Trophoblast cell (in vitro differentiated cells and primary cell): ENCODE measurements around the gene SLC35A3.
A peak's percentile ranks its signal among the peaks of the same experiment; 100 is the strongest.

Experiments used
- DNase-seq, 2 donors: peaks; one replicate each; pipeline ENCODE4 v3.0.0-alpha.2; 2016
- H2AFZ ChIP-seq: 2 replicates; pipeline ENCODE4 v1.6.1; 2013; ENCODE audit warnings: low read length, moderate library complexity, mild to moderate bottlenecking; ENCODE audit not compliant: insufficient read depth, poor library complexity
- H2AK5ac ChIP-seq: 2 replicates; pipeline ENCODE4 v1.6.1; 2013; ENCODE audit warnings: mild to moderate bottlenecking, low read length
- H2BK120ac ChIP-seq: 2 replicates; pipeline ENCODE4 v1.6.1; 2013; ENCODE audit warnings: low read length, mild to moderate bottlenecking, moderate library complexity; ENCODE audit not compliant: insufficient read depth, poor library complexity
- H2BK12ac ChIP-seq: 2 replicates; pipeline ENCODE4 v1.6.1; 2013; ENCODE audit warnings: mild to moderate bottlenecking, low read length, moderate library complexity
- H2BK5ac ChIP-seq: 2 replicates; pipeline ENCODE4 v1.6.1; 2013; ENCODE audit warnings: low read length, low read depth, moderate library complexity, mild to moderate bottlenecking; ENCODE audit not compliant: poor library complexity
- H3K14ac ChIP-seq: 2 replicates; pipeline ENCODE4 v1.6.1; 2013; ENCODE audit warnings: mild to moderate bottlenecking, low read length
- H3K18ac ChIP-seq: 2 replicates; pipeline ENCODE4 v1.6.1; 2013; ENCODE audit warnings: mild to moderate bottlenecking, low read length
- H3K23ac ChIP-seq: 2 replicates; pipeline ENCODE4 v1.6.1; 2013; ENCODE audit warnings: low read length
- H3K27ac ChIP-seq: 2 replicates; pipeline ENCODE4 v1.5.1; 2013; ENCODE audit warnings: low read depth, mild to moderate bottlenecking, inconsistent platforms, low read length, moderate library complexity
- H3K27me3 ChIP-seq: 2 replicates; pipeline ENCODE4 v1.6.1; 2013; ENCODE audit warnings: inconsistent platforms, mild to moderate bottlenecking, low read length, moderate library complexity; ENCODE audit not compliant: insufficient read depth
- H3K36me3 ChIP-seq, 2 experiments: 1 replicate in 1 of 2; 2 replicates in 1 of 2; pipeline ENCODE4 v1.6.1; 2013; ENCODE audit warnings: low read length in 2 of 2, mild to moderate bottlenecking in 2 of 2, moderate library complexity in 1 of 2; ENCODE audit not compliant: insufficient read depth in 2 of 2, control insufficient read depth in 1 of 2
- H3K4ac ChIP-seq: 2 replicates; pipeline ENCODE4 v1.6.1; 2013; ENCODE audit warnings: low read depth, mild to moderate bottlenecking, low read length, moderate library complexity
- H3K4me1 ChIP-seq, 2 experiments: 1 replicate in 1 of 2; 2 replicates in 1 of 2; pipeline ENCODE4 v1.6.1; 2013; ENCODE audit warnings: low read length in 2 of 2, mild to moderate bottlenecking in 2 of 2, moderate library complexity in 1 of 2; ENCODE audit not compliant: insufficient read depth in 2 of 2, control insufficient read depth in 1 of 2
- H3K4me2 ChIP-seq: 2 replicates; pipeline ENCODE4 v1.6.1; 2013; ENCODE audit warnings: inconsistent platforms, mild to moderate bottlenecking, low read length, moderate library complexity
- H3K4me3 ChIP-seq: 2 replicates; pipeline ENCODE4 v1.5.1; 2013; ENCODE audit warnings: mild to moderate bottlenecking, low read depth, low read length, inconsistent platforms
- H3K79me1 ChIP-seq: one replicate; pipeline ENCODE4 v1.6.1; 2013; ENCODE audit warnings: low read length
- H3K79me2 ChIP-seq: 2 replicates; pipeline ENCODE4 v1.6.1; 2013; ENCODE audit warnings: low read length, mild to moderate bottlenecking; ENCODE audit not compliant: control insufficient read depth, insufficient read depth, poor library complexity
- H3K9ac ChIP-seq: 2 replicates; pipeline ENCODE4 v1.6.1; 2013; ENCODE audit warnings: mild to moderate bottlenecking, low read length
- H3K9me3 ChIP-seq: 2 replicates; pipeline ENCODE4 v1.6.1; 2013; ENCODE audit warnings: low read depth, mild to moderate bottlenecking, control low read depth, inconsistent platforms, low read length; ENCODE audit not compliant: insufficient read depth
- H4K12ac ChIP-seq: 2 replicates; pipeline ENCODE4 v1.6.1; 2013; ENCODE audit warnings: low read depth, mild to moderate bottlenecking, low read length, moderate library complexity
- H4K8ac ChIP-seq: 2 replicates; pipeline ENCODE4 v1.6.1; 2013; ENCODE audit warnings: low read depth, mild to moderate bottlenecking, low read length, moderate library complexity
- H4K91ac ChIP-seq: one replicate; pipeline ENCODE4 v1.6.1; 2013; ENCODE audit warnings: low read depth, mild to moderate bottlenecking, low read length, moderate library complexity
- WGBS: extraction: QIAGEN DNeasy Blood & Tissue Kit; methylation state at CpG from one replicate; pipeline ENCODE4 v1.1.7; 2013; ENCODE audit warnings: missing lambda C conversion rate; ENCODE audit not compliant: insufficient read length, insufficient coverage; ENCODE audit errors: extremely low coverage; 5-methylcytosine and 5-hydroxymethylcytosine counted together

Gene SLC35A3

DNA sequence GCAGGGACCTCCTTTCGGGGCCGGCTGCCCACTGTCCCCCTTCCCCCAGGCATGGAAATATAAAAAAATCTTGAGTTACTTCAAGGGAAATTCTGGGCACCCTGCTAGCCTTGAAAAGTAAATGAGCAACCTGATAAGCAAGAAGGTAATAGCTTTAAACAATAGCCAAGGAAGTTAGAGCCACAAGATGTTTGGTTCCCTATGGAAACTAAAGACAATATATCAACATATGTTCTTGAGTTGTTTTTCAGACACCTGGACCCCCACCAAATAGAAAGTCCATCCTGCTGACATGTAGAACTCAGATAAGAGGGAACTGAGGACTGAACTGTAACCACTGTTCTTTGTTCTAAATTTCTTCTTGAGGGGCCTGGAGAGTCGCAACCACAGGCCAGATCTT lies 19.3 kb upstream of the SLC35A3 start:
- Histone ChIP-seq H4K12ac (no peak overlapping the region), H2BK120ac (no peak overlapping the region), H2BK5ac (no peak overlapping the region), H3K14ac (no peak overlapping the region), H3K27ac (no peak overlapping the region), H3K4me1 (no peaks in the 10 kb centered on the region), H3K23ac (no peak overlapping the region), H2AK5ac (no peak overlapping the region), H3K79me2 (no peaks in the 10 kb centered on the region), H2AFZ (no peak overlapping the region), H3K9ac (no peak overlapping the region), H4K91ac (no peak overlapping the region), H3K79me1 (peaks cover 2% of the 10 kb centered on the region), H2BK12ac (no peak overlapping the region), H3K18ac (no peak overlapping the region), H3K4me3 (no peak overlapping the region), H3K27me3 (no peaks in the 10 kb centered on the region), H3K4ac (no peak overlapping the region), H4K8ac (no peak overlapping the region), H3K4me2 (no peak overlapping the region), H3K9me3 (no peaks in the 10 kb centered on the region), H3K36me3 (no peaks in the 10 kb centered on the region)
- WGBS = no CpG with 5 or more reads among the region's 3 CpGs
- DNase-seq = no peak

DNA sequence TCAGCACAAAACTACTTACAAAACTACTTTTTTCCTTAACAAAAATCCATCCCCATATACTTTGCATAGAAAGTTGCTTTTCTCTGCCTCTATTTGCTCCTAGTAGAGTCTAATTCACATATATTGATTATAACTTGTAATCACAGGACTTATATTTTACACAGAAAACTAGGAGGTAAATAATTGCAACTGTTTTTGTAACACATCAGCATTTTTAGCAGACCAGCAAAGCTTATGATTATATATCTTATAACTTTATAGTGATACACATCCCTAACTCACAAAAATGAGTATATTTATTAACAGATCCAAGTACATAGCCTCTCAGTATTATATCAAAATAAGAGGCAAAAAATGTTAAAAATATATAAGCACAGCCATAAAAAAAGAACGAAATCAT lies 17.3 kb upstream of the SLC35A3 start:
- Histone ChIP-seq H3K4me3 (no peak overlapping the region), H3K79me2 (no peaks in the 10 kb centered on the region), H3K4me1 (no peaks in the 10 kb centered on the region), H3K4ac (no peak overlapping the region), H4K12ac (no peak overlapping the region), H2BK5ac (no peak overlapping the region), H2AK5ac (no peak overlapping the region), H3K23ac (no peak overlapping the region), H2BK120ac (no peak overlapping the region), H2AFZ (no peak overlapping the region), H3K18ac (no peak overlapping the region), H4K91ac (no peak overlapping the region), H3K27me3 (no peaks in the 10 kb centered on the region), H4K8ac (no peak overlapping the region), H3K14ac (no peak overlapping the region), H3K36me3 (no peaks in the 10 kb centered on the region), H2BK12ac (no peak overlapping the region), H3K27ac (no peak overlapping the region), H3K9ac (no peak overlapping the region), H3K4me2 (no peak overlapping the region), H3K9me3 (no peaks in the 10 kb centered on the region), H3K79me1 (no peaks in the 10 kb centered on the region)
- no CpG with 5 or more reads among the region's 1 CpG for WGBS
- no peak for DNase-seq

DNA sequence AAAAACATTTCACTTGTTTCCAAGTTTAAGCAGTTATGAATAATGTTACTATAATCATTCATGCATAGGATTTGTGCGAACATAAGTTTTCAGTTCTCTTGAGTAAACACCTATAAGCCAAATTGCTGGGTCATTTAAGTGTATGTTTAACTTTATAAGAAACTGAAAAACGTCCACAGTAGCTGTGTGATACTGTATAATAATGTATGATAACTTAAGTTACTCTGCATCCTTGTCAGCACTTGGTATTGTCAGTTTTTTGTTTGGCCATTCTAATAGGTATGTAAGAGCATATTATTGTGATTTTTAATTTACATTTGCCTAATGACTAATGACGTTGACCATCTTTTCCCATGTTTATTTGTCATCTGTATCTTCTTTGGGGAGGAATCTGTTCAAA lies 14.4 kb upstream of the SLC35A3 start:
- Histone ChIP-seq H2AK5ac (no peak overlapping the region), H3K4me1 (no peaks in the 10 kb centered on the region), H3K79me2 (no peaks in the 10 kb centered on the region), H3K23ac (no peak overlapping the region), H4K12ac (no peak overlapping the region), H3K18ac (no peak overlapping the region), H3K4ac (no peak overlapping the region), H4K91ac (no peak overlapping the region), H2BK12ac (no peak overlapping the region), H3K4me3 (no peak overlapping the region), H3K4me2 (no peak overlapping the region), H3K9ac (no peak overlapping the region), H2AFZ (no peak overlapping the region), H3K27ac (no peak overlapping the region), H4K8ac (no peak overlapping the region), H2BK5ac (no peak overlapping the region), H3K36me3 (no peaks in the 10 kb centered on the region), H3K9me3 (no peaks in the 10 kb centered on the region), H3K27me3 (no peaks in the 10 kb centered on the region), H2BK120ac (no peak overlapping the region), H3K79me1 (no peaks in the 10 kb centered on the region), H3K14ac (no peak overlapping the region)
- no CpG with 5 or more reads among the region's 3 CpGs for WGBS
- no peak for DNase-seq

DNA sequence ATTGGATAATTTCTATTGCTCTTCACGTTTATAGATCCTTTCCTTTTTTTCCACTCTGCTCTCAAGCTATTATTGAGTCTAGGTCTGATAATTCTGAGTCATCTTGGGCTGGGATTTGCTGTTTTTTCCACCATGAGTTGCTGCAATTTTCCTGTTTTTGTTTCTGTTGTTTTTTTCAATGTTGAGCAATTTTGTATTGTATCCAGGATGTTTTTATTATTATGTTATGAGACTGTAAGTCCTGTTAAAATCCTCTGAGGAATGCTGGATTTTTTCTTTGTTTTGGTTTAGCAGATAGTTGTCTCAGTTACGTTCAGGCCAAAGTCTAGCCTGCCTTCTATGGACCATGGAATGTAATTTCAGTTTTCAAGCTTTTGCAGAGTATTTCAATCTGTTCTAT lies 13.0 kb upstream of the SLC35A3 start:
- Histone ChIP-seq H4K12ac (no peak overlapping the region), H3K18ac (no peak overlapping the region), H2BK5ac (no peak overlapping the region), H3K79me2 (no peaks in the 10 kb centered on the region), H3K4me3 (no peak overlapping the region), H2BK12ac (peak overlapping the region; percentile 58), H3K36me3 (no peaks in the 10 kb centered on the region), H3K27me3 (no peaks in the 10 kb centered on the region), H2AFZ (no peak overlapping the region), H3K23ac (no peak overlapping the region), H3K9ac (no peak overlapping the region), H3K9me3 (no peaks in the 10 kb centered on the region), H3K27ac (no peak overlapping the region), H4K91ac (no peak overlapping the region), H3K4me2 (no peak overlapping the region), H3K14ac (no peak overlapping the region), H3K79me1 (no peaks in the 10 kb centered on the region), H3K4me1 (no peaks in the 10 kb centered on the region), H4K8ac (no peak overlapping the region), H2BK120ac (no peak overlapping the region), H2AK5ac (no peak overlapping the region), H3K4ac (no peak overlapping the region)
- peak; percentile 42 to 96 for DNase-seq
- WGBS = no CpG with 5 or more reads among the region's 2 CpGs
